GM23338 (cell line): ENCODE results near the gene TMEM131L. TPM values are rescaled to one million over a fixed set of nuclear protein-coding genes. Genes with fewer than 3 reads are reported as not detected.

Experiments
- ATAC-seq: fragments of 200-7000 bp; cut with Tn5 transposase; 3 replicates; pipeline ENCODE4 v1.9.1; 2020
- DNase-seq: peaks from one replicate; pipeline ENCODE4 v3.0.0-alpha.2; 2015; ENCODE audit warnings: low spot score
- H2AFZ ChIP-seq: fragments of 200-600 bp; sonication (generic); 2 replicates; pipeline ENCODE4 v1.8.0; 2016; ENCODE audit warnings: antibody characterized with exemption, mild to moderate bottlenecking, moderate library complexity
- H3F3A ChIP-seq: fragments of 200-600 bp; sonication (generic); replicated peaks from 2 replicates; pipeline ENCODE4 v1.8.0; 2017; ENCODE audit warnings: antibody characterized with exemption, mixed run types, low read depth
- H3K27ac ChIP-seq: fragments of 200-600 bp; sonication (generic); 2 replicates; pipeline ENCODE4 v1.6.1; 2016; ENCODE audit warnings: low read depth
- H3K27me3 ChIP-seq: fragments of 200-600 bp; sonication (generic); 2 replicates; pipeline ENCODE4 v1.8.0; 2016; ENCODE audit warnings: mild to moderate bottlenecking, mixed run types, moderate library complexity; ENCODE audit not compliant: insufficient read depth
- H3K36me3 ChIP-seq: fragments of 200-600 bp; sonication (generic); 2 replicates; pipeline ENCODE4 v1.8.0; 2016; ENCODE audit warnings: mild to moderate bottlenecking; ENCODE audit not compliant: insufficient read depth
- H3K4me1 ChIP-seq: fragments of 200-600 bp; sonication (generic); 2 replicates; pipeline ENCODE4 v1.8.0; 2016; ENCODE audit warnings: mild to moderate bottlenecking, moderate library complexity; ENCODE audit not compliant: insufficient read depth
- H3K4me2 ChIP-seq: fragments of 200-600 bp; sonication (generic); 2 replicates; pipeline ENCODE4 v1.7.1; 2017; ENCODE audit warnings: mixed run types
- H3K4me3 ChIP-seq: fragments of 200-600 bp; sonication (generic); 2 replicates; pipeline ENCODE4 v1.6.1; 2016; ENCODE audit warnings: mixed run types
- H3K79me2 ChIP-seq: fragments of 200-600 bp; sonication (generic); replicated peaks from 2 replicates; pipeline ENCODE4 v1.8.0; 2017; ENCODE audit warnings: mild to moderate bottlenecking; ENCODE audit not compliant: insufficient read depth
- H3K9me2 ChIP-seq: fragments of 200-600 bp; sonication (generic); 2 replicates; pipeline ENCODE4 v1.8.0; 2017; ENCODE audit not compliant: insufficient read depth
- H4K20me1 ChIP-seq: fragments of 200-600 bp; sonication (generic); replicated peaks from 2 replicates; pipeline ENCODE4 v1.8.0; 2017; ENCODE audit warnings: mild to moderate bottlenecking; ENCODE audit not compliant: insufficient read depth
- H3K27ac Mint-ChIP-seq: 2 replicates; pipeline ENCODE4 v1.8.0; 2020; ENCODE audit warnings: inconsistent platforms, mild to moderate bottlenecking, moderate library complexity, mixed read lengths
- H3K27me3 Mint-ChIP-seq: 3 replicates; pipeline ENCODE4 v1.8.0; 2022; ENCODE audit warnings: low read depth, mild to moderate bottlenecking, moderate library complexity, mixed read lengths, inconsistent platforms; ENCODE audit not compliant: insufficient read depth, poor library complexity
- H3K36me3 Mint-ChIP-seq: 3 replicates; pipeline ENCODE4 v1.8.0; 2021; ENCODE audit warnings: low read depth, mild to moderate bottlenecking, inconsistent platforms, moderate library complexity, mixed read lengths
- H3K4me1 Mint-ChIP-seq: 3 replicates; pipeline ENCODE4 v1.8.0; 2020; ENCODE audit warnings: mild to moderate bottlenecking, inconsistent platforms, mixed read lengths
- H3K4me3 Mint-ChIP-seq: 3 replicates; pipeline ENCODE4 v1.8.0; 2021; ENCODE audit warnings: moderate library complexity, mild to moderate bottlenecking, inconsistent platforms, mixed read lengths
- H3K9me3 Mint-ChIP-seq: 3 replicates; pipeline ENCODE4 v1.8.0; 2020; ENCODE audit warnings: moderate library complexity, mild to moderate bottlenecking, inconsistent platforms, mixed read lengths
- CREB1 ChIP-seq: fragments of 250-450 bp; sonication (Bioruptor Pico); IDR thresholded peaks from 2 replicates; pipeline ENCODE4 v1.5.0; 2020; ENCODE audit warnings: low read depth, mild to moderate bottlenecking, moderate library complexity
- CTCF ChIP-seq, 2 experiments: fragments of 200-600 bp in 1 of 2; sonication (generic) in 1 of 2; conservative IDR thresholded peaks; 2 replicates each; pipeline versions ENCODE4 v1.5.1 to v1.6.1; 2016 to 2017; ENCODE audit warnings: antibody characterized with exemption in 2 of 2, low read depth in 2 of 2, mild to moderate bottlenecking in 2 of 2, moderate library complexity in 1 of 2
- ETS1 ChIP-seq: IDR thresholded peaks from 2 replicates; pipeline ENCODE4 v1.6.1; 2016; ENCODE audit warnings: antibody characterized with exemption
- EZH2 ChIP-seq: fragments of 200-600 bp; sonication (generic); IDR thresholded peaks from one replicate; pipeline ENCODE4 v1.8.0; 2017; ENCODE audit warnings: antibody characterized with exemption, mild to moderate bottlenecking, low read depth; ENCODE audit not compliant: unreplicated experiment
- JUNB ChIP-seq: IDR thresholded peaks from one replicate; pipeline ENCODE4 v1.6.1; 2016; ENCODE audit warnings: antibody characterized with exemption; ENCODE audit not compliant: unreplicated experiment
- POLR2AphosphoS5 ChIP-seq: IDR thresholded peaks from 2 replicates; pipeline ENCODE4 v1.6.1; 2016; ENCODE audit warnings: antibody characterized with exemption, low read depth
- REST ChIP-seq: IDR thresholded peaks from one replicate; pipeline ENCODE4 v1.6.1; 2018; ENCODE audit warnings: antibody characterized with exemption; ENCODE audit not compliant: unreplicated experiment
- STAT1 ChIP-seq: IDR thresholded peaks from one replicate; pipeline ENCODE4 v1.6.1; 2016; ENCODE audit warnings: antibody characterized with exemption; ENCODE audit not compliant: unreplicated experiment
- ZNF114 ChIP-seq: fragments of 250-450 bp; sonication (Bioruptor Pico); IDR thresholded peaks from 2 replicates; pipeline ENCODE4 v1.5.0; 2020; ENCODE audit warnings: mild to moderate bottlenecking, moderate library complexity
- ZNF331 ChIP-seq: fragments of 250-450 bp; sonication (Bioruptor Pico); IDR thresholded peaks from 2 replicates; pipeline ENCODE4 v1.5.0; 2020; ENCODE audit warnings: low read depth, mild to moderate bottlenecking, moderate library complexity
- ZNF462 ChIP-seq: fragments of 250-450 bp; sonication (Bioruptor Pico); IDR thresholded peaks from 2 replicates; pipeline ENCODE4 v1.5.0; 2020; ENCODE audit warnings: mild to moderate bottlenecking, moderate library complexity
- polyA plus RNA-seq: library from polyadenylated mRNA; unstranded; fragments of >200 nt; fragmentation: Nextera tagmentation; extraction: Ambion mirVana; gene quantifications from 2 replicates; pipeline ENCODE4 v1.2.1, GENCODE V29; 2016
- total RNA-seq: library from RNA; depleted of rRNA; stranded (reverse); fragments of >200 nt; shearing (Covaris generic); gene quantifications from 2 replicates; pipeline ENCODE4 v1.2.3, GENCODE V29; 2014

TMEM131L gene
- total and polyA plus RNA-seq, 2 experiments from 2014 or later, result 11.1 to 32.2 TPM

GRCh38 chr4:153668647-153669046 is 202.5 kb downstream of the TMEM131L start (continued):
- TF ChIP-seq JUNB (no peak), ZNF331 (CRISPR knock-in tag) (no peak), POLR2AphosphoS5 (no peak), ZNF114 (CRISPR knock-in tag) (no peak), REST (no peak), STAT1 (no peak), EZH2 (no peak)

- Histone ChIP-seq H3K79me2 (no peaks in the 10 kb centered on the region), H4K20me1 (no peaks in the 10 kb centered on the region), H3F3A (no peaks in the 10 kb centered on the region), H3K36me3 (no peaks in the 10 kb centered on the region), H3K4me2 (no peak overlapping the region), H3K27me3 (no peaks in the 10 kb centered on the region), H3K9me2 (no peaks in the 10 kb centered on the region; the same call in 1 of the 2 replicates), H3K27ac (no peak overlapping the region), H3K4me1 (no peaks in the 10 kb centered on the region), H2AFZ (no peak overlapping the region), H3K4me3 (no peak overlapping the region)
- no peak for ATAC-seq
- Mint-ChIP-seq H3K27ac (no peak overlapping the region), H3K27me3 (no peaks in the 10 kb centered on the region), H3K4me1 (no peaks in the 10 kb centered on the region), H3K4me3 (no peak overlapping the region), H3K9me3 (peaks cover 7% of the 10 kb centered on the region), H3K36me3 (peaks cover 4% of the 10 kb centered on the region; the same call in 2 of the 3 replicates)
- DNase-seq, result no peak
- TF ChIP-seq STAT1, result no peak
- TF ChIP-seq CTCF (conservative IDR thresholded peaks at IDR 0.05; ENCODE audit: low read depth in 2 of 2), result no peak
- TF ChIP-seq ZNF462 (CRISPR knock-in tag), result no peak
- TF ChIP-seq EZH2, result no peak
- no peak for TF ChIP-seq JUNB
- no peak for TF ChIP-seq ZNF114 (CRISPR knock-in tag)
- no peak for TF ChIP-seq ETS1
- no peak for TF ChIP-seq POLR2AphosphoS5
- TF ChIP-seq CREB1, result no peak
- no peak for TF ChIP-seq ZNF331 (CRISPR knock-in tag)
These were observed 203.7 kb downstream of the TMEM131L start for GRCh38 chr4:153669838-153670237.
